Smooth muscle cell (in vitro differentiated cells): Measurements from ENCODE around the gene LRP1B. TPM values are rescaled to one million over a fixed set of nuclear protein-coding genes. Genes with fewer than 3 reads are reported as not detected.

ENCODE experiments used
- DNase-seq: peaks from one replicate; lab custom pipeline; 2025; ENCODE audit not compliant: unreplicated experiment; lab: John Stamatoyannopoulos, UW
- H2AFZ ChIP-seq: fragments of 200-600 bp; sonication (generic); 2 replicates; pipeline ENCODE4 v1.6.0; 2016; ENCODE audit warnings: antibody characterized with exemption, low read depth, mild to moderate bottlenecking
- H3F3A ChIP-seq: fragments of 200-600 bp; sonication (generic); 2 replicates; pipeline ENCODE4 v1.6.0; 2017; ENCODE audit warnings: antibody characterized with exemption, low read depth
- H3K27ac ChIP-seq: fragments of 200-600 bp; sonication (generic); 2 replicates; pipeline ENCODE4 v1.5.1; 2016; ENCODE audit warnings: low read depth, mild to moderate bottlenecking
- H3K27me3 ChIP-seq: fragments of 200-600 bp; sonication (generic); 2 replicates; pipeline ENCODE4 v1.6.1; 2016; ENCODE audit warnings: low read depth, mild to moderate bottlenecking
- H3K36me3 ChIP-seq: fragments of 200-600 bp; sonication (generic); 2 replicates; pipeline ENCODE4 v1.5.1; 2016; ENCODE audit warnings: low read depth
- H3K4me1 ChIP-seq: fragments of 200-600 bp; sonication (generic); 2 replicates; pipeline ENCODE4 v1.5.1; 2016; ENCODE audit warnings: low read depth
- H3K4me2 ChIP-seq: fragments of 200-600 bp; sonication (generic); 2 replicates; pipeline ENCODE4 v1.6.0; 2016; ENCODE audit warnings: mild to moderate bottlenecking
- H3K4me3 ChIP-seq: fragments of 200-600 bp; sonication (generic); 2 replicates; pipeline ENCODE4 v1.5.1; 2016; ENCODE audit warnings: mild to moderate bottlenecking
- H3K79me2 ChIP-seq: fragments of 200-600 bp; sonication (generic); 2 replicates; pipeline ENCODE4 v1.6.0; 2016; ENCODE audit warnings: low read depth, mild to moderate bottlenecking
- H3K9ac ChIP-seq: fragments of 200-600 bp; sonication (generic); 2 replicates; pipeline ENCODE4 v1.6.0; 2016; ENCODE audit warnings: low read depth
- H3K9me3 ChIP-seq: fragments of 200-600 bp; sonication (generic); replicated peaks from 2 replicates; pipeline ENCODE4 v1.5.1; 2016; ENCODE audit warnings: low read depth
- H4K20me1 ChIP-seq: fragments of 200-600 bp; sonication (generic); 2 replicates; pipeline ENCODE4 v1.6.0; 2016; ENCODE audit warnings: low read depth
- CTCF ChIP-seq: fragments of 200-600 bp; sonication (generic); IDR thresholded peaks from 2 replicates; pipeline ENCODE4 v1.5.1; 2017; ENCODE audit warnings: borderline replicate concordance, mild to moderate bottlenecking, antibody characterized with exemption; ENCODE audit not compliant: insufficient read depth, poor library complexity, severe bottlenecking
- whole genome bisulfite sequencing: methylation state at CpG from one replicate; pipeline ENCODE4 v1.1.7; 2016; ENCODE audit warnings: low lambda C conversion rate; 5-methylcytosine and 5-hydroxymethylcytosine counted together
- polyA plus RNA-seq: library from polyadenylated mRNA; unstranded; fragments of >200 nt; fragmentation: Nextera tagmentation; extraction: Ambion mirVana; gene quantifications from 2 replicates; pipeline ENCODE4 v1.2.1, GENCODE V29; 2016
- total RNA-seq: library from RNA; depleted of rRNA; stranded (reverse); fragments of >200 nt; gene quantifications from 2 replicates; pipeline ENCODE4 v1.2.3, GENCODE V29; 2014

Gene LRP1B
- total and polyA plus RNA-seq, 2 experiments from 2014 or later, result 0.08 to 2.9 TPM

GRCh38 chr2:140801311-140801710, 1329.5 kb downstream of the LRP1B start:
- DNase-seq, result no peak
- WGBS, result 94% methylated on average over 3 of the region's 3 CpGs
- no peak overlapping the region for H3K4me3 ChIP-seq
- H3K27ac ChIP-seq, result no peak overlapping the region
- no peak overlapping the region for H2AFZ ChIP-seq
- H3F3A ChIP-seq, result no peaks in the 10 kb centered on the region
- H3K27me3 ChIP-seq, result no peaks in the 10 kb centered on the region
- H3K9me3 ChIP-seq, result no peaks in the 10 kb centered on the region
- no peak overlapping the region for H3K4me2 ChIP-seq
- no peaks in the 10 kb centered on the region for H3K4me1 ChIP-seq
- no peaks in the 10 kb centered on the region for H3K36me3 ChIP-seq
- H3K79me2 ChIP-seq, result no peaks in the 10 kb centered on the region
- TF ChIP-seq CTCF, result no peak
- H4K20me1 ChIP-seq, result no peaks in the 10 kb centered on the region
- H3K9ac ChIP-seq, result no peak overlapping the region

DNA sequence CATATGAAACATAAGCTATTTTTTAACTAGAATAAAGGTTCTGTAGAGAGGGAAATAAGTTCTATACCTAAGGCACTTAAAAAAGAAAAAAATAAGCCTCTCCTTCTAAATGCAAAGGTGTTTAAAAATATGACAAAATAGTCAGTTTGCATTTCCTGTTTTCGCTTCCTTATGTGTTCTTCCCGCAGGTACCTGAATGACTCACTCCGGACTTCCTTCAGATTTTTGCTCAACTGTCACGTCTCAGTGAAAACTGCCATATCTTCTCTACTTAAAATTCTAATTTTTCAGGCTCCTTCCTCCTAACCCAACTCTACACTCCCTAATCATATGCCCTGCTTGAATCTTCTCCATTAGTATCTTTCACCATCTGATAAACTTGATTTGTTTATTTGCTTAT, 1333.1 kb downstream of the LRP1B start:
- TF ChIP-seq CTCF, result no peak
- Histone ChIP-seq H3K4me3 (no peak overlapping the region), H3K4me1 (no peaks in the 10 kb centered on the region), H3K9me3 (no peaks in the 10 kb centered on the region), H3K27me3 (no peaks in the 10 kb centered on the region), H2AFZ (no peak overlapping the region), H3K9ac (no peak overlapping the region), H3F3A (no peaks in the 10 kb centered on the region), H3K27ac (no peak overlapping the region), H4K20me1 (no peaks in the 10 kb centered on the region), H3K4me2 (no peak overlapping the region), H3K79me2 (no peaks in the 10 kb centered on the region), H3K36me3 (no peaks in the 10 kb centered on the region)
- DNase-seq, result no peak
- WGBS, result 78% methylated on average over 4 of the region's 4 CpGs

- no peaks in the 10 kb centered on the region for H3K9me3 ChIP-seq
- no peak for DNase-seq
- no peak overlapping the region for H3K9ac ChIP-seq
- H3K4me1 ChIP-seq, result no peaks in the 10 kb centered on the region
- TF ChIP-seq CTCF, result no peak
- no peak overlapping the region for H3K4me3 ChIP-seq
- no peak overlapping the region for H3K4me2 ChIP-seq
- no peaks in the 10 kb centered on the region for H3K36me3 ChIP-seq
- H3K27me3 ChIP-seq, result no peaks in the 10 kb centered on the region
- no peak overlapping the region for H3K27ac ChIP-seq
- 68% methylated on average over 2 of the region's 2 CpGs for WGBS
- no peak overlapping the region for H2AFZ ChIP-seq
- no peaks in the 10 kb centered on the region for H3F3A ChIP-seq
- H4K20me1 ChIP-seq, result no peaks in the 10 kb centered on the region
- no peaks in the 10 kb centered on the region for H3K79me2 ChIP-seq
Observed at GRCh38 chr2:140791802-140792201, 1339.0 kb downstream of the LRP1B start.

DNA sequence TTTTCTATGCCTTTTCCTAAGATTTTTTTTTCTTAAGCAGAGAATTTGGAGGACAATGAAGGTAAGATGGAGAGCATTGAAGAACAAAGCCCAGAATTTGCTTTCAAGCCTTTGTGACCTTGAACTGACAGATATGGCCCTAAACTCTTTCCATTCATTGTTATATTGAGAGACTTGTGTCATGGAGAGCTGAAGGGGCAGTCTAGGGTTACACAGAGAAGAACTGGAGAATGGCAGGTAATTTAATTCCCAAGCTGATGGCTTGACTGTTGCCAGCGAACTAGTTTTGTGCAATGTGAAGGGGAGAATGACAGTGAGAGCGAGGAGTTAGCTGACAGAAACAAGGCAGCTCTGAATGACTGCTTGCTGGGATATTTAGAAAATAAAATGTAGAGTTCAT, 1344.2 kb downstream of the LRP1B start:
- no peaks in the 10 kb centered on the region for H4K20me1 ChIP-seq
- H3K27me3 ChIP-seq, result no peaks in the 10 kb centered on the region
- TF ChIP-seq CTCF, result no peak
- H3K27ac ChIP-seq, result no peak overlapping the region
- H2AFZ ChIP-seq, result no peak overlapping the region
- WGBS, result 82% methylated on average over 2 of the region's 2 CpGs
- no peak overlapping the region for H3K4me2 ChIP-seq
- no peak overlapping the region for H3K9ac ChIP-seq
- H3K36me3 ChIP-seq, result no peaks in the 10 kb centered on the region
- H3K9me3 ChIP-seq, result no peaks in the 10 kb centered on the region
- no peak for DNase-seq
- H3K4me1 ChIP-seq, result no peaks in the 10 kb centered on the region
- no peaks in the 10 kb centered on the region for H3K79me2 ChIP-seq
- H3F3A ChIP-seq, result no peaks in the 10 kb centered on the region
- H3K4me3 ChIP-seq, result no peak overlapping the region
